ENCODE measurements around the gene ZNF365.

GRCh38 chr10:62388328-62388727 is 14.2 kb downstream of the ZNF365 start:
- no peak for TF ChIP-seq TAF1 (IDR thresholded peaks at IDR 0.05; ENCODE audit: borderline replicate concordance, insufficient read depth, low read length)
- no peak for TF ChIP-seq POLR2AphosphoS5 (IDR thresholded peaks at IDR 0.05; ENCODE audit: low read depth, low read length)
- TF ChIP-seq SIN3A (IDR thresholded peaks at IDR 0.05; ENCODE audit: borderline replicate concordance, insufficient read depth, low read length): no peak
- TF ChIP-seq, protein P1, sequence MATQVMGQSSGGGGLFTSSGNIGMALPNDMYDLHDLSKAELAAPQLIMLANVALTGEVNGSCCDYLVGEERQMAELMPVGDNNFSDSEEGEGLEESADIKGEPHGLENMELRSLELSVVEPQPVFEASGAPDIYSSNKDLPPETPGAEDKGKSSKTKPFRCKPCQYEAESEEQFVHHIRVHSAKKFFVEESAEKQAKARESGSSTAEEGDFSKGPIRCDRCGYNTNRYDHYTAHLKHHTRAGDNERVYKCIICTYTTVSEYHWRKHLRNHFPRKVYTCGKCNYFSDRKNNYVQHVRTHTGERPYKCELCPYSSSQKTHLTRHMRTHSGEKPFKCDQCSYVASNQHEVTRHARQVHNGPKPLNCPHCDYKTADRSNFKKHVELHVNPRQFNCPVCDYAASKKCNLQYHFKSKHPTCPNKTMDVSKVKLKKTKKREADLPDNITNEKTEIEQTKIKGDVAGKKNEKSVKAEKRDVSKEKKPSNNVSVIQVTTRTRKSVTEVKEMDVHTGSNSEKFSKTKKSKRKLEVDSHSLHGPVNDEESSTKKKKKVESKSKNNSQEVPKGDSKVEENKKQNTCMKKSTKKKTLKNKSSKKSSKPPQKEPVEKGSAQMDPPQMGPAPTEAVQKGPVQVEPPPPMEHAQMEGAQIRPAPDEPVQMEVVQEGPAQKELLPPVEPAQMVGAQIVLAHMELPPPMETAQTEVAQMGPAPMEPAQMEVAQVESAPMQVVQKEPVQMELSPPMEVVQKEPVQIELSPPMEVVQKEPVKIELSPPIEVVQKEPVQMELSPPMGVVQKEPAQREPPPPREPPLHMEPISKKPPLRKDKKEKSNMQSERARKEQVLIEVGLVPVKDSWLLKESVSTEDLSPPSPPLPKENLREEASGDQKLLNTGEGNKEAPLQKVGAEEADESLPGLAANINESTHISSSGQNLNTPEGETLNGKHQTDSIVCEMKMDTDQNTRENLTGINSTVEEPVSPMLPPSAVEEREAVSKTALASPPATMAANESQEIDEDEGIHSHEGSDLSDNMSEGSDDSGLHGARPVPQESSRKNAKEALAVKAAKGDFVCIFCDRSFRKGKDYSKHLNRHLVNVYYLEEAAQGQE (IDR thresholded peaks at IDR 0.05; ENCODE audit: insufficient read depth in 1 of 2, low read depth in 2 of 2, low read length in 2 of 2): no peak
